ENCODE results near the gene LAMC2.
"Not testable (repeated sequence)": the region's sequence is repeated elsewhere in the genome, so short reads cannot be mapped to it uniquely, and the experiment has no call there.

Gene LAMC2

GRCh38 chr1:183185941-183186490, at the start of gene LAMC2:
LAMC2 (plus strand) TSS chr1:183186264; CDS start chr1:183186353, 89 bp downstream.
- DNase-seq (ENCODE audit: low read depth in 2 of 2) = no peak

GRCh38 chr1:183137782-183138181, 48.3 kb upstream of the LAMC2 start:
- DNase-seq (ENCODE audit: low read depth in 2 of 2) = no peak

- DNase-seq (ENCODE audit: low read depth in 2 of 2) = no peak
Observed at GRCh38 chr1:183138301-183138700, 47.8 kb upstream of the LAMC2 start.

DNA sequence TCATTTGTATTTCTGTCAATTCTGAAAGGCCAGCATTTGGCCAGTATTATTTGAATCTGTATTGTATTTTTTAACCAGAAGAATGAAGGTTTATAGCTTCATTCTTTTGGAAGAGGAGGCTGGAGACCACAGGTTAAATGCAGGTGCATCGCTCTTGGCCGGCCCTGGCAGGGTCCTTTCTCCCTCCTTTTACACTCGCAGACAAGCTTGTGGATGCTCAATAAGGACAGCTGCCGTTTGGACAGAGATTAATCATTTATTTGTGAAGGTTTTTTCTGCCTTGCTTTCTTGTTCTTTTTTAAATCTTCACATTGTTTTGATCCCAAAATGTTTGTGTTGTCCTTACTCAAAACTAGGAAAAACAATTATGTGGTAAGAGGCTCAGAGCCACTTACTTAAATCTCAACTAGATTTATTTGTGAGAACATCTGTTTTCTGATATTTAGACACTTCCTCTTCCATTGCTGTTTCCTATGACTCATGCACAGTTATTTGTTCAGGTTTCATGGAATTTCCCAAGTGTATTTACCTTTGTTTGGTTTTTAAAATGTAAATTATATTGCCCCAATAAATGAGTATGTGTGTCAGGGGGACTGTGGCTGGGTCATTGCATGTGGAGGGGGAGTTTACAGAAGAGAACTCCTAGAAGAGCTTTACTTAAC, 46.7 kb upstream of the LAMC2 start:
- no peak for DNase-seq (ENCODE audit: low read depth in 2 of 2)

GRCh38 chr1:183140633-183141032, 45.4 kb upstream of the LAMC2 start:
- DNase-seq (ENCODE audit: low read depth in 2 of 2) = no peak

DNA sequence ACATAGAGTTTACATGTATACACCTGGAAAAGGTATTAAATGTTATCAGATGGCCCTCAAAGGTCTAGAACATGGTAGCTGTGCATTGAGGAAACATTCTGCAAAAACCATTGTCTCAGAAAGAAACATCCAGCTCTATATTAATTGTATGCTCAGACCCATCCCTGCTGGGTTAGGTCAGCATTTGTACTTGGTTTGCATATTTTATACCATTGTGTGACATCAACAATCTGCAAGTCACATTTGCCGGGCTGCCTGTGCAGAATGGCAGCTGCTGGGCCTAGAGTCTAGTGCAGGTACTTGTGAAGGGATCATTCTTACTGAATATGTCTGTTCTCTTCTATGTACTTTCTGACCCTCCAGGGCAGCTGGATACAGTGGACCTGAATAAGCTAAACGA, 43.9 kb upstream of the LAMC2 start:
- DNase-seq (ENCODE audit: low read depth in 2 of 2) = no peak

DNA sequence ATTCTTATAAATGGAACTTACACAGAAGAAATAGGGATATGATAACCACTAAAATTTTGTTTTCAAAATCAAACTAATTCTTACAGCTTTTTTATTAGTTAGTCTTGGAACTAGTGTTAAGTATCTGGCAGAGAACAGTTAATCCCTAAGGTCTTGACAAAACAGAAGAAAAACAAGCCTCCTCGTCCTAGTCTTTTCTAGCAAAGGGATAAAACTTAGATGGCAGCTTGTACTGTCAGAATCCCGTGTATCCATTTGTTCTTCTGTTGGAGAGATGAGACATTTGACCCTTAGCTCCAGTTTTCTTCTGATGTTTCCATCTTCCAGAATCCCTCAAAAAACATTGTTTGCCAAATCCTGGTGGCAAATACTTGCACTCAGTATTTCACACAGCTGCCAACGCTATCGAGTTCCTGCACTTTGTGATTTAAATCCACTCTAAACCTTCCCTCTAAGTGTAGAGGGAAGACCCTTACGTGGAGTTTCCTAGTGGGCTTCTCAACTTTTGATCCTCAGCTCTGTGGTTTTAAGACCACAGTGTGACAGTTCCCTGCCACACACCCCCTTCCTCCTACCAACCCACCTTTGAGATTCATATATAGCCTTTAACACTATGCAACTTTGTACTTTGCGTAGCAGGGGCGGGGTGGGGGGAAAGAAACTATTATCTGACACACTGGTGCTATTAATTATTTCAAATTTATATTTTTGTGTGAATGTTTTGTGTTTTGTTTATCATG, 42.3 kb upstream of the LAMC2 start:
- no peak for DNase-seq (ENCODE audit: low read depth in 2 of 2)

- no peak for DNase-seq (ENCODE audit: low read depth in 2 of 2)
Observed at GRCh38 chr1:183144752-183145151, 41.3 kb upstream of the LAMC2 start.

GRCh38 chr1:183147735-183148134, 38.3 kb upstream of the LAMC2 start:
- DNase-seq (ENCODE audit: low read depth in 2 of 2) = no peak

DNA sequence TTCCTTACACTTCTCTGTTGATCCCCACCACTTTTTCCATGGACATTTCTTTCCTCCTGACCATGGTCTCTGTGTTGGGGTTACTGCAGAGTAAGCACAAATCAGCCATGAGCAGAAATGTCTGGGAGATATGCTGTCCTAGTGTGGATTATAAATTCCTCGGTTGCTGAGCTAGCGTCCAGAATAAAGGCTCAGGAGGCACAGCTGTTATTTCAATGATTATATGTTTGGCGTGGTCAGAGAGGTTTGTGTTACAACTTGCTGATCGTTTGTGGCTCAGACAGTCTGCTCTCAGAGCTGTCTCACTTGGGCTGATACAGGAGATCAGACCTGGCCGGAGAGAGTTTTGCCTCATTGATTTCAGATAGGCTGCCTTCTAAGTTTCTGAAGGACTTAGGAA, 37.5 kb upstream of the LAMC2 start:
- no peak for DNase-seq (ENCODE audit: low read depth in 2 of 2)

DNA sequence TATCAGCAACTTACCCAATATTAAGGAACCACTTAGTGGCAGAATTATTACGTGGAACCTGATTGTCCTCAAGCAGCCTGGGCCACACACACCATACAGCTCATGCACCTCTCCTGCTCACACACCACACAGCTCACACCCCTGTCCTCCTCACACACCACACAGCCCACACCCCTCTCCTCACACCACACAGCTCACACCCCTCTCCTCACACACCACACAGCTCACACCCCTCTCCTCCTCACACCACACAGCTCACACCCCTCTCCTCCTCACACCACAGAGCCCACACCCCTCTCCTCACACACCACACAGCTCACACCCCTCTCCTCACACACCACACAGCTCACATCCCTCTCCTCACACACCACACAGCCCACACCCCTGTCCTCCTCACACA, 36.8 kb upstream of the LAMC2 start:
- DNase-seq (ENCODE audit: low read depth in 2 of 2) = no peak

DNA sequence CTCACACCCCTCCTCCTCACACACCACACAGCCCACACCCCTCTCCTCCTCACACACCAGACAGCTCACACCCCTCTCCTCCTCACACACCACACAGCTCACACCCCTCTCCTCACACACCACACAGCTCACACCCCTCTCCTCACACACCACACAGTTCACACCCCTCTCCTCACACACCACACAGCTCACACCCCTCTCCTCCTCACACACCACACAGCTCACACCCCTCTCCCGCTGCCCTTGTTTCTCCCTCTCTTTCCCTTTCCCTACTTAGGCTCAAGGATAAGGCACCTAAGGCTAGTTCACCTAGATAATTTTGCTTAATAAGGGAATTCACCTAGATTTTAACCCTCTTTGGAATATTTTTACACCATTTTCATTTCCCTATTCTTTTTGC, 36.0 kb upstream of the LAMC2 start:
- not testable (repeated sequence) for DNase-seq (ENCODE audit: low read depth in 2 of 2)

GRCh38 chr1:183150445-183150844, 35.6 kb upstream of the LAMC2 start:
- no peak for DNase-seq (ENCODE audit: low read depth in 2 of 2)

- DNase-seq (ENCODE audit: low read depth in 2 of 2) = no peak
Observed at GRCh38 chr1:183152180-183152579, 33.9 kb upstream of the LAMC2 start.

DNA sequence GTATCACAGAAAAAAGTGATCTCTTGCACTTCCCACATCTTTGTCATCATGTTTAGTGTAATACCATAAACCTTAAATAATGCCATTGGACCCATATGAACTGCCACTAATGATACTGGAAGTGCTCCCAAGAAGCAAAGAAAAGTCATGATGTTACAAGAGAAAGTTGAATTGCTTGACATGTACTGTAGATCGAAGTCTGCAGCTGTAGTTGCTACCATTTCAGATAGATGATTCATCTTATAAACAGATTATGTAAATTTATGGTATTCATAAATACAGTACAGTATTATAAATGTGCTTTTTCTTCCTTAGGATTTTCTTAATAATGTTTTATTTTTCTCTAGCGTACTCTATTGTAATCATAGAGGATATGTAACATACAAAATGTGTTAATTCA, 30.1 kb upstream of the LAMC2 start:
- DNase-seq (ENCODE audit: low read depth in 2 of 2) = no peak

DNA sequence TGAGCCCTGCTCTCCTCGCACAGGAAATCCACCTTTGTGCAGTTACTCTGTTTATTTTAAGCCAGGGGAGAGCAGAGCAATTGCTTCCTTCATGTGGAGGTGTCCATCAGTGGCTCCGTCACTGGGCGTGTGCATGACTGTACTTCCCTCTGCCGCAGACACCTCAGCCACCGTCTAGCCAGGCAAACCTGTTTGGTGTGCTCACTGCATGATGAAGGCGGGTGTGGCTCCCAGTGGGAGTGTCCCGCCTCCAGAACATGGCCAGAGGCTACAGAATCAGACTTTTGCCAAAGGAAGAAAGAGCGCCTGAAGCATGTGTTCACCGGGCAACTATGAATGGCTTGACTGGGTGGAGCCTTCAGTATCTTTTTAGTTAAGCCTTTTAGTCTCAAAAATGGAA, 26.1 kb upstream of the LAMC2 start:
- no peak for DNase-seq (ENCODE audit: low read depth in 2 of 2)

GRCh38 chr1:183161391-183161790, 24.7 kb upstream of the LAMC2 start:
- DNase-seq (ENCODE audit: low read depth in 2 of 2) = no peak

GRCh38 chr1:183163316-183163715, 22.7 kb upstream of the LAMC2 start:
- DNase-seq (ENCODE audit: low read depth in 2 of 2) = no peak

DNA sequence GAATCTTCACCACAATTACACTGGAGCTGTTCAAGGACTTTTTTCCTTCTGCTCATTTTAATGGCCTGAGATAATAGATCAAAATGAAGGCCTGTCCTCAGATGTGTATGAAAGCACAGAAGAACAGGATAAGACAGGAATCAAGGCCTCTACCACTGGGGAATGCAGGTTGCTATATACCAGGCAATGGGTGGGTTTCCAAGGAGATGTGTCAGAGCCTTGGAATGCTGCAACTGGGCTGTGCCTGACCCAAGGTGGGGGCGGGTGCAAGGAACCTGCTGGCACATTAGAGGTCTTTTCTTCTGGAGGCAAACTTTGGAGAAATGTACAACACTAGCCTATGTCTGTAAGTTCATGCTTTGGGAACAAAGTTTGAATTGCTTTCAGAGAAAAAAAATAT, 21.7 kb upstream of the LAMC2 start:
- DNase-seq (ENCODE audit: low read depth in 2 of 2) = no peak

DNA sequence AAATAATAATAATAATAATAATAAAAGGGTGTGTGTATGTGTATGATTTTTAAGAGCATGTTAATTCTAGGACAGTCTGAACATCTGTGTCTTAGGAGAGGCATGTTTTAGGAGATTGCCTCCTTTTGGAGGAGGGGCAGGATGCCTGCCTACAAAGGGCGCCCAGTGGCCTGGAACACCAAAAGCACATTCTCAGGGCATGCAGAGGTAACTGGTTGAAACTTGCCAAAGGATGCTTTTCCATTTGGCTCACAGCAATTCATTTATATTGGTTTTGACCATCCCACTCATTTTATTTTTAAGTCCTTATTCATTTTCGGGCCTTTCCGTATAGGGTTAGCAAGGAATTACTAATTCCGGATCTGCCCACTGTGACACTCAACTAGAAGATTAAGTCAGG, 21.1 kb upstream of the LAMC2 start:
- DNase-seq (ENCODE audit: low read depth in 2 of 2) = no peak

GRCh38 chr1:183165456-183165855, 20.6 kb upstream of the LAMC2 start:
- no peak for DNase-seq (ENCODE audit: low read depth in 2 of 2)

GRCh38 chr1:183166454-183166853, 19.6 kb upstream of the LAMC2 start:
- no peak for DNase-seq (ENCODE audit: low read depth in 2 of 2)

GRCh38 chr1:183167676-183168075, 18.4 kb upstream of the LAMC2 start:
- DNase-seq (ENCODE audit: low read depth in 2 of 2) = no peak
